Testis (tissue), 3 donors: ENCODE results near the gene NCKAP5. TPM values are rescaled to one million over a fixed set of nuclear protein-coding genes. Genes with fewer than 3 reads are reported as not detected.

Source experiments
- DNase-seq: peaks from one replicate; pipeline ENCODE4 v3.0.0-alpha.2; 2019
- H3K27ac ChIP-seq, 2 donors: fragments of 200-600 bp; sonication (generic); one replicate each; pipeline ENCODE4 v1.5.1; 2019
- H3K27me3 ChIP-seq: fragments of 200-600 bp; sonication (generic); one replicate; pipeline ENCODE4 v1.5.1; 2019
- H3K36me3 ChIP-seq: fragments of 200-600 bp; sonication (generic); one replicate; pipeline ENCODE4 v1.5.1; 2017; ENCODE audit warnings: low read depth; ENCODE audit errors: missing control alignments
- H3K4me1 ChIP-seq: fragments of 200-600 bp; sonication (generic); one replicate; pipeline ENCODE4 v1.5.1; 2019
- H3K4me3 ChIP-seq, 2 donors: fragments of 200-600 bp; sonication (generic); one replicate each; pipeline ENCODE4 v1.5.1; 2017 to 2019
- H3K9me3 ChIP-seq: fragments of 200-600 bp; sonication (generic); one replicate; pipeline ENCODE4 v1.5.1; 2017
- POLR2A ChIP-seq: fragments of 450-650 bp; IDR thresholded peaks from one replicate; pipeline ENCODE4 v1.6.1; 2017; ENCODE audit warnings: antibody characterized with exemption, mild to moderate bottlenecking, moderate library complexity
- WGBS, 2 donors: methylation state at CpG; one replicate each; pipeline ENCODE4 v1.1.5; 2018; 5-methylcytosine and 5-hydroxymethylcytosine counted together
- intact Hi-C: fragments of 100-400 bp; cut with DNase I; formaldehyde crosslinking; loops from one replicate; pipeline ENCODE4 v1.15.1; 2023; ENCODE audit warnings: low total_unique reads
- polyA plus RNA-seq: library from polyadenylated mRNA; stranded (reverse); fragments of 350-450 nt; fragmentation: Illumina TruSeq; extraction: RNeasy Lipid Tissue Mini Kit (QIAGEN cat#74804); gene quantifications from one replicate; pipeline ENCODE4 v1.2.3, GENCODE V29; 2014; ENCODE audit warnings: low read depth, low replicate concordance; ENCODE audit not compliant: insufficient read depth
- total RNA-seq, 2 donors: library from RNA; depleted of rRNA; stranded (reverse); fragments of >200 nt; gene quantifications; one replicate each; pipeline ENCODE4 v1.2.3, GENCODE V29; 2016
- TF ChIP-seq, protein P1 (sequence below), 3 experiments: fragments of 450-650 bp in 2 of 3; fragments of 200-600 bp in 1 of 3; sonication (generic) in 1 of 3; IDR thresholded peaks; one replicate each; pipeline ENCODE4 v1.5.1; 2016 to 2019; ENCODE audit warnings: antibody characterized with exemption in 3 of 3, mild to moderate bottlenecking in 2 of 3, moderate library complexity in 1 of 3

Gene NCKAP5
- total and polyA plus RNA-seq, 3 donors from 2014 or later = 3.0 to 7.6 (median 6.3) TPM

- 86 to 89% methylated on average over 1 of the region's 1 CpG for WGBS, 2 donors
- no peak overlapping the region for H3K4me3 ChIP-seq
- H3K36me3 ChIP-seq = no peaks in the 10 kb centered on the region
- no peaks in the 10 kb centered on the region for H3K4me1 ChIP-seq
- intact Hi-C loops = no loop called here
- no peaks in the 10 kb centered on the region for H3K27me3 ChIP-seq
- no peak overlapping the region for H3K27ac ChIP-seq
- no peak for DNase-seq
- no peaks in the 10 kb centered on the region for H3K9me3 ChIP-seq
- TF ChIP-seq POLR2A = no peak
- TF ChIP-seq, protein P1, sequence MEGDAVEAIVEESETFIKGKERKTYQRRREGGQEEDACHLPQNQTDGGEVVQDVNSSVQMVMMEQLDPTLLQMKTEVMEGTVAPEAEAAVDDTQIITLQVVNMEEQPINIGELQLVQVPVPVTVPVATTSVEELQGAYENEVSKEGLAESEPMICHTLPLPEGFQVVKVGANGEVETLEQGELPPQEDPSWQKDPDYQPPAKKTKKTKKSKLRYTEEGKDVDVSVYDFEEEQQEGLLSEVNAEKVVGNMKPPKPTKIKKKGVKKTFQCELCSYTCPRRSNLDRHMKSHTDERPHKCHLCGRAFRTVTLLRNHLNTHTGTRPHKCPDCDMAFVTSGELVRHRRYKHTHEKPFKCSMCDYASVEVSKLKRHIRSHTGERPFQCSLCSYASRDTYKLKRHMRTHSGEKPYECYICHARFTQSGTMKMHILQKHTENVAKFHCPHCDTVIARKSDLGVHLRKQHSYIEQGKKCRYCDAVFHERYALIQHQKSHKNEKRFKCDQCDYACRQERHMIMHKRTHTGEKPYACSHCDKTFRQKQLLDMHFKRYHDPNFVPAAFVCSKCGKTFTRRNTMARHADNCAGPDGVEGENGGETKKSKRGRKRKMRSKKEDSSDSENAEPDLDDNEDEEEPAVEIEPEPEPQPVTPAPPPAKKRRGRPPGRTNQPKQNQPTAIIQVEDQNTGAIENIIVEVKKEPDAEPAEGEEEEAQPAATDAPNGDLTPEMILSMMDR (IDR thresholded peaks at IDR 0.05) = no peak
Measured at GRCh38 chr2:133489146-133489545, 79.1 kb downstream of the NCKAP5 start.

- 69 to 75% methylated on average over 5 of the region's 5 CpGs for WGBS, 2 donors
- H3K36me3 ChIP-seq = no peaks in the 10 kb centered on the region
- no peak overlapping the region for H3K4me3 ChIP-seq
- H3K27ac ChIP-seq = no peak overlapping the region
- H3K27me3 ChIP-seq = no peaks in the 10 kb centered on the region
- intact Hi-C loops = no loop called here
- TF ChIP-seq, protein P1 (IDR thresholded peaks at IDR 0.05) = no peak
- TF ChIP-seq POLR2A = no peak
- no peak for DNase-seq
- H3K4me1 ChIP-seq = no peaks in the 10 kb centered on the region
- no peaks in the 10 kb centered on the region for H3K9me3 ChIP-seq
Measured at GRCh38 chr2:133486771-133487191, 81.5 kb downstream of the NCKAP5 start.

GRCh38 chr2:133485868-133486267, 82.4 kb downstream of the NCKAP5 start:
- intact Hi-C loops = no loop called here
- H3K36me3 ChIP-seq = no peaks in the 10 kb centered on the region
- H3K27me3 ChIP-seq = no peaks in the 10 kb centered on the region
- 77 to 90% methylated on average over 3 of the region's 3 CpGs for WGBS, 2 donors
- TF ChIP-seq POLR2A = no peak
- TF ChIP-seq, protein P1 (IDR thresholded peaks at IDR 0.05) = no peak
- H3K4me3 ChIP-seq = no peak overlapping the region
- H3K9me3 ChIP-seq = no peaks in the 10 kb centered on the region
- H3K27ac ChIP-seq = no peak overlapping the region
- H3K4me1 ChIP-seq = no peaks in the 10 kb centered on the region
- DNase-seq = no peak

DNA sequence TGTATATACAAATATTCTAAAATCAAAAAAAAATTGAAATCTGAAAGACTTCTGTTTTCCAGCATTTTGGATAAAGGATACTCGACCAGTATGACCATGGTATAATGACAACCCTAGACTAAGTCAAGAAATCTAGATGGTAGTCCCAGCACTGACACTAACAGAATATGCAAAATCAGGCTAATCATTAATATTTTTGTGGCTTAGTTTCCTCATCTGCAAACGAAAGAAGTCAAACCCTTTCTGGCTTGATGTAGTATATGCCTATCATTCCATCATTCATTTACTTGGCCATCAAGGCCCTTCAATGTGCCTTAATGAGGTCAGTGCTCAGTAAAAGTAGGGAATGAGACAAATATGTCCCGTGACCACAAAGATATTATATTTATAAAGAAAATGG, 83.5 kb downstream of the NCKAP5 start:
- Histone ChIP-seq H3K9me3 (no peaks in the 10 kb centered on the region), H3K27ac (no peak overlapping the region), H3K36me3 (no peaks in the 10 kb centered on the region), H3K27me3 (no peaks in the 10 kb centered on the region), H3K4me1 (no peaks in the 10 kb centered on the region), H3K4me3 (no peak overlapping the region)
- no peak for TF ChIP-seq POLR2A
- TF ChIP-seq, protein P1 (IDR thresholded peaks at IDR 0.05) = no peak
- intact Hi-C loops = no loop called here
- 91 to 92% methylated on average over 3 of the region's 3 CpGs for WGBS, 2 donors
- DNase-seq = no peak

DNA sequence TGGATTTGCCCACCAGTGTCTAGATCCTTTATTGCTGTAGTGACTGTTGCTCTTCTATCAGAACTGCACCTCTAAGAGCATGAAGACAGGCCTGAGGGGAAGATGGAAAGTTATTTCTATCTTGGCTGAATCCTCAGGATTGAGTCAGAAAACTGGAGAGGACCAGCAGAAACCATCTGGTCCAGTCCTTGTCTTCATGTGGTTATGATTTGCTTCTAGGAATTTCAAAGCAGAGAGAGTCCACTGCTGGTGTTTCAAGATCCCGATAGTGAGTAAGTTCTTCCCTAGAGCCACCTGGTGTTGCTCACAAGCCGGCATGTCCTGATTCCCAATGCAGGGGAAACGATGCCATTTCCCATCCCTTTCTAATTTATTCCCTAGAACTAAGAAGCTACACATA, 84.2 kb downstream of the NCKAP5 start:
- no peaks in the 10 kb centered on the region for H3K9me3 ChIP-seq
- H3K36me3 ChIP-seq = no peaks in the 10 kb centered on the region
- H3K4me1 ChIP-seq = no peaks in the 10 kb centered on the region
- no peak for DNase-seq
- H3K27ac ChIP-seq = no peak overlapping the region
- no peaks in the 10 kb centered on the region for H3K27me3 ChIP-seq
- H3K4me3 ChIP-seq = no peak overlapping the region
- WGBS, 2 donors = 71 to 77% methylated on average over 3 of the region's 3 CpGs
- TF ChIP-seq POLR2A = no peak
- TF ChIP-seq, protein P1 (IDR thresholded peaks at IDR 0.05) = no peak
- intact Hi-C loops = no loop called here
